NCI-H146 treated with DMSO at 0.1 percent for 48 hours (cell line): ENCODE results near the gene CFAP157.
A peak's percentile ranks its signal among the peaks of the same experiment; 100 is the strongest.

Experiments used
- DNase-seq: peaks from one replicate; lab custom pipeline; 2025; ENCODE audit not compliant: unreplicated experiment; lab: John Stamatoyannopoulos, UW

The CFAP157 gene

GRCh38 chr9:127706836-127707241 is at the start of gene CFAP157:
CFAP157 (plus strand) TSS chr9:127706988; CDS start chr9:127707032, 44 bp downstream.
- peak; percentile 30 for DNase-seq

GRCh38 chr9:127658428-127658827 is 48.4 kb upstream of the CFAP157 start:
- DNase-seq = no peak

GRCh38 chr9:127660886-127661741 is 45.7 kb upstream of the CFAP157 start:
- no peak for DNase-seq

GRCh38 chr9:127662617-127663016 is 44.2 kb upstream of the CFAP157 start:
- DNase-seq = no peak

GRCh38 chr9:127664324-127664677 is 42.5 kb upstream of the CFAP157 start:
- no peak for DNase-seq

GRCh38 chr9:127664678-127665507 is 41.9 kb upstream of the CFAP157 start:
- DNase-seq = no peak

GRCh38 chr9:127667127-127667844 is 39.5 kb upstream of the CFAP157 start:
- DNase-seq = no peak

GRCh38 chr9:127667906-127668305 is 38.9 kb upstream of the CFAP157 start:
- DNase-seq = no peak

GRCh38 chr9:127673234-127673633 is 33.6 kb upstream of the CFAP157 start:
- no peak for DNase-seq

- no peak for DNase-seq
Observed at GRCh38 chr9:127676638-127677037, 30.1 kb upstream of the CFAP157 start.

- DNase-seq = no peak
Observed at GRCh38 chr9:127679506-127679905, 27.3 kb upstream of the CFAP157 start.

GRCh38 chr9:127680226-127680625 is 26.6 kb upstream of the CFAP157 start:
- DNase-seq = no peak

- DNase-seq = no peak
Observed at GRCh38 chr9:127680846-127681245, 25.9 kb upstream of the CFAP157 start.

- DNase-seq = no peak
Observed at GRCh38 chr9:127682351-127683136, 24.2 kb upstream of the CFAP157 start.

- no peak for DNase-seq
Observed at GRCh38 chr9:127683723-127684122, 23.1 kb upstream of the CFAP157 start.

GRCh38 chr9:127684576-127684975 is 22.2 kb upstream of the CFAP157 start:
- no peak for DNase-seq

GRCh38 chr9:127686461-127687393 is 20.1 kb upstream of the CFAP157 start:
- no peak for DNase-seq

GRCh38 chr9:127689329-127690000 is 17.3 kb upstream of the CFAP157 start:
- DNase-seq = no peak

- DNase-seq = no peak
Observed at GRCh38 chr9:127690735-127691134, 16.1 kb upstream of the CFAP157 start.
